AG09309 (cell line): Measurements from ENCODE around the gene TNFAIP8L3.
A peak's percentile ranks its signal among the peaks of the same experiment; 100 is the strongest.

ENCODE experiments used
- DNase-seq: peaks from one replicate; pipeline ENCODE4 v3.0.0-alpha.2; 2010; ENCODE audit warnings: low read depth
- H3K4me3 ChIP-seq: 2 replicates; pipeline ENCODE4 v1.5.1; 2011; ENCODE audit warnings: mild to moderate bottlenecking, low read depth, low read length, moderate library complexity; ENCODE audit not compliant: control insufficient read depth
- TF ChIP-seq, protein P1 (sequence below): IDR thresholded peaks from 2 replicates; pipeline ENCODE4 v1.5.1; 2011; ENCODE audit warnings: mild to moderate bottlenecking, low read depth, low read length, inconsistent platforms; ENCODE audit not compliant: insufficient read depth, control insufficient read depth; ENCODE audit errors: missing control alignments

Gene TNFAIP8L3

DNA sequence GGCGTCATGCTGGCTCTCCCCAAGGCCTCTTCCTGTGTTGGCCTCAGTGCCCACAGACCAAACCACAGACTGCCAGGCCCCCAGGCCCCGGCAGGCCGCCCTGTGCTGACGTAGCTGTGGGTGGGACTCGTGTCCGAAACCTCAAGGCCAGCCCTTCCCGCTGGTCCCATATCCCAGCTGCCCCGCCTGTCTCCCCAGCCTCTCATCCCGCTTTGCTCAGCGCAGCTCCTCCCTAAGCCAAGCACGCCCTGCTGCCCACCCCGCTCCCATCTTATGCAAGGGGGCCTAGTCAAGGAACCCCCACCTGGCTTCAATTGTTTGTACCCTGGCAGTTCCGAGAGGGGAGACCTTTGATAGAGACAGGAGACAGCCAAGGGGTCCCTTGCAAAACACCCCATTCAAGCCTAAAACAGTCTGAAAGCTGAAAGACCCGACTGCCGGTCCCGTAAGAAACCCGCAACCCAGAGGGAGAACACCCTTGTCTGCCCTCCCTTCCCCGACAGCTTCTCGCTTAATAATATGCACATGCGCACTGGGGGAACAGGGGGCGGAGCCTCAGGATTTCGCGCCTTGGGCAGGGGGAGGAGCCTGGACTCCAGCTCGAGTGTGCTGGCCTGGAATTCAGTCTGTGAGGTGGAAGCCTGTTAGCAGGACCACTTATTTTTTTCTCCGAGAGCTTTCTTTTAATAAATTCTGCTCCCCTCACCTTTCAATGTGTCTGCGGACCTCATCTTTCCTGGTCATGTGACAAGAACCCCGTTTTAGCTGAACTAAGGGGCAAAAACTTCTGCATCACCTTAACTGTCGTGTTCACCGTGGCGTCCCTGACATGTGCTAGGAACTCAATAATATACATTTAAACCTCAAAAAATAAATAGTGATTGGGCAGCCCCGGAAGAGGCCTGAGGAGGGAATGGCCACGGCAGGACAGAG lies 17.2 kb downstream of the TNFAIP8L3 start:
- TF ChIP-seq, protein P1, sequence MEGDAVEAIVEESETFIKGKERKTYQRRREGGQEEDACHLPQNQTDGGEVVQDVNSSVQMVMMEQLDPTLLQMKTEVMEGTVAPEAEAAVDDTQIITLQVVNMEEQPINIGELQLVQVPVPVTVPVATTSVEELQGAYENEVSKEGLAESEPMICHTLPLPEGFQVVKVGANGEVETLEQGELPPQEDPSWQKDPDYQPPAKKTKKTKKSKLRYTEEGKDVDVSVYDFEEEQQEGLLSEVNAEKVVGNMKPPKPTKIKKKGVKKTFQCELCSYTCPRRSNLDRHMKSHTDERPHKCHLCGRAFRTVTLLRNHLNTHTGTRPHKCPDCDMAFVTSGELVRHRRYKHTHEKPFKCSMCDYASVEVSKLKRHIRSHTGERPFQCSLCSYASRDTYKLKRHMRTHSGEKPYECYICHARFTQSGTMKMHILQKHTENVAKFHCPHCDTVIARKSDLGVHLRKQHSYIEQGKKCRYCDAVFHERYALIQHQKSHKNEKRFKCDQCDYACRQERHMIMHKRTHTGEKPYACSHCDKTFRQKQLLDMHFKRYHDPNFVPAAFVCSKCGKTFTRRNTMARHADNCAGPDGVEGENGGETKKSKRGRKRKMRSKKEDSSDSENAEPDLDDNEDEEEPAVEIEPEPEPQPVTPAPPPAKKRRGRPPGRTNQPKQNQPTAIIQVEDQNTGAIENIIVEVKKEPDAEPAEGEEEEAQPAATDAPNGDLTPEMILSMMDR, result no peak
- peak overlapping the region; percentile 4; the same call in 1 of the 2 replicates for H3K4me3 ChIP-seq
- DNase-seq, result no peak

DNA sequence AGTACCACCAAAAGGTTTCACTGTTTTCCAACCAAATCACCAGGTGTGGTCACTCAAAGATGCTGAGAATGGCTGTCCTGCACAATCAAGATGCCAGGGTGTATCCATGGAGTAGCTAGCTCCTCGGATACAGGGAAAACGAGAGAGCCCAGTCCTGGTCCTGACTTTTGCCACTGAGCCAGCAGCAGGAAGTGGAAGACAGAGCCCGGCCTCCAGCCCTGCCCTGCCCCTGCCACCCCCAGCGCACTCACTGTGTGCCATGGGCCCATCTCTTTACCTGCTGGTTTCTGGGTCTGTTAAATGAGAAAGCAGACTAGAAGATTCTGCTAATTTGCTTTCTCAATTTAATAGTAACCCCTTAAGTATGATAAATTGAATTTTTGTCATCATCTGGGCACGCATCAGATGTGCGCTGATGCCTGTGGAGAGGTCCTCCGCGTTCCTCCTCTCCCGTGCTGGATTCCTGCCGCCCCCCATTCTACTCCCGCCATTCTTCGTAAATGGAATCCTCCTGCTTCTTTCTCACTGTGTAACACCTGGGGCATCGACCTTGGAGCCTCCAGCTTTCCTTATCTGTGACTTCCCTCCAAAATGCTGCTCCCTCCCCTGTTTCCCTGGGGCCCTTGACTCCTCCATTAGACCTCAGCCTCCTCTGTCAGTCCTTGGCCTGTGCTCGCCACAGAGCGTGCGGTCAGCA lies 18.0 kb downstream of the TNFAIP8L3 start:
- no peak for DNase-seq
- H3K4me3 ChIP-seq, result no peak overlapping the region
- TF ChIP-seq, protein P1, result no peak

DNA sequence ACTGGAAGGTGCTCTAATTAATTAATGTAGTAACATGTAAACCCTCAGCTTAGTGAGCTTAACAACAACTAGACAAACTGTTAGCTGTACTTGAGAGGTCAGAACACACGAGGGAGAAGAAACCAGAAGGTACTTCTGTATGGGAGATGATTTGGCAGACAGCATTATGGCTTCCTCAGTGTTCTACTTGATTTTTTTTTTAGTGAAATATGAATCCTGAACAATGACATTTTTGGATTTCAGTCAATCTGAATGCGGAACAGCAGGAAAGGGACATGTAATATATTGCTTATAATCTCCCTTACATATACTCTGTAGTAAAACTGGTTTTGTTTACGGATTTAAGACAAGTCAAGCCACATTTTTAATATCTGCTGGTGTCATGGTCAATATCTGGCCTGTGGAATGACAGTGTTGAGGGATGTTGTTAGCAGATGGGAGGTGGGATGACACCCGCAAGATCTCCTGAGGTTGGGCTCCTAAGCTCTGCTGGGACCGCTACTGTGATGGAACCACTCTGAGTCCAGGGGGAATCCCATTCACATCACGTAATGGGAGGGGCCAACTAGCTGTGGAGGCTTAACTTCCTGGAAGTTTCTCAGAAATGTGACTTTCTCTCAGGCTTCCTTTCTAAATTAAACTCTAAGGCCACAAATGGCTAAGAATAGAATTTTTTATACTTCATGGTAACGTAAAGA lies 18.7 kb downstream of the TNFAIP8L3 start:
- H3K4me3 ChIP-seq, result no peak overlapping the region
- TF ChIP-seq, protein P1, result no peak
- DNase-seq, result no peak

DNA sequence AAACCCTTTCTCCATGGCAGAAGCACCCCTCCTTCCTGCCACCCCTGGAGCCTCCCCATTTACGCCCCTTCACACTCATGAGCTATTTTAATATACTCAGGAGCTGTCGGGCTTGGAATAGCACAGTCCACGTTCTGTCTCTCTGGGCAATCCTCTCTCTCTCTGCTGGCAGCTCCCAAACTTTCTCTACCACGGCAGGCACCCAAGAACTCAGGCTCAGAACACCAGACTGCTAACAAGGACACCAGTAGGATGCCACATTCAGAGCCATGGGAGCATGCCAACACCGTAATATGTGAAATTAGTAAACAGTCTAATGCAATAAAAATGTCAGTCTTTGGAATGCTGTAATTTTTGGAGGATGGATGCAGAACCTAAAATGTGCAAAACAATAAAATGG lies 19.3 kb downstream of the TNFAIP8L3 start:
- peak; percentile 21 for DNase-seq
- TF ChIP-seq, protein P1, result no peak
- no peak overlapping the region for H3K4me3 ChIP-seq

DNA sequence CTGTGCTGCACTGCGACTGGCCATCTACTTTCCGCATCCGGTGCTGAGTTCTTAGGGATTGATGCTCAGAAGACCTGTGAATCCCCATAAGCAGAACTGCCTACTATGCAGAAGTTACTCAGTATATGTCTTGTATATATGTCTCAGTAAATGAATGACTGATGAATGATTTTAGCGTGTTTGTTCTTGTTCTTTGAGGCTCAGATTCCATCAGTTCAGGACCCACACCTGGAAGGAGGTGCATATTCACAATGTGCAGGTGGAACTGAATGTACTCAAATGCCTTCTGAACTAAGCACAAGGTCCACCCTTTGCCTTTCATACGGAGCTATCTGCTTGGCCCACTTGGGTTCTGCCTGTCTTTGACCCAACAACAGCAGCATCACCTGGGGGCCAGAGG lies 19.8 kb downstream of the TNFAIP8L3 start:
- no peak for DNase-seq
- H3K4me3 ChIP-seq, result no peak overlapping the region
- TF ChIP-seq, protein P1, result no peak

DNA sequence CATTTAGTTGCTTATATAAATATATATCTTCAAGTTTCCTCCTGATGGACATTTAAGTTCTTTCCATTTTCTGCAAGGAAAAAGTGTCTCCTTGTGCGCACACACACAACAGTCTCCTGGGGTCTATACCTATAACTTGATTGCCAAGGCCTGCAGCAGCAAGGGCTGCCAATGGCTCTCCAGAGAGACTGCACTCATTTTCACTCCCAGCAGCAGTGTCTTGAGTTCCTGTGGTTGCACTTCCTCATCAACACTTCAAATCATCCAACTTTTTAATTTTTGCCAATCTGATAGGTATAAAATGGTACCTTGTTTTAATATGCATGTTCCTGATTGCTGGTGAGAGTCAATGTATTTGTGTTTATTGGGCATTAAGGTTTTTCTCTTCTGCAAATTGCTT lies 23.1 kb downstream of the TNFAIP8L3 start:
- TF ChIP-seq, protein P1, result no peak
- no peak for DNase-seq
- no peak overlapping the region for H3K4me3 ChIP-seq
